Loucy (cell line): ENCODE measurements around the gene BLOC1S3.

Source experiments
- H2AFZ ChIP-seq: fragments of 200-600 bp; sonication (generic); 2 replicates; pipeline ENCODE4 v1.6.0; 2016; ENCODE audit warnings: antibody characterized with exemption, mild to moderate bottlenecking, low read length, moderate library complexity
- H3F3A ChIP-seq: fragments of 200-600 bp; 2 replicates; pipeline ENCODE4 v1.6.0; 2016; ENCODE audit warnings: antibody characterized with exemption, low read depth, mild to moderate bottlenecking
- H3K27me3 ChIP-seq: fragments of 200-600 bp; sonication (generic); 2 replicates; pipeline ENCODE4 v1.6.1; 2014; ENCODE audit warnings: low read length, mild to moderate bottlenecking; ENCODE audit not compliant: insufficient read depth, poor library complexity, severe bottlenecking
- H3K36me3 ChIP-seq: fragments of 200-600 bp; sonication (generic); 2 replicates; pipeline ENCODE4 v1.6.1; 2016; ENCODE audit warnings: low read length; ENCODE audit not compliant: insufficient read depth
- H3K4me1 ChIP-seq: fragments of 200-600 bp; sonication (generic); 2 replicates; pipeline ENCODE4 v1.5.1; 2014; ENCODE audit warnings: low read length, mild to moderate bottlenecking; ENCODE audit not compliant: insufficient read depth, poor library complexity, severe bottlenecking
- H3K4me2 ChIP-seq: fragments of 200-600 bp; sonication (generic); 2 replicates; pipeline ENCODE4 v1.6.0; 2014; ENCODE audit warnings: antibody characterized with exemption, low read length, low read depth, mild to moderate bottlenecking; ENCODE audit not compliant: poor library complexity, severe bottlenecking
- H3K4me3 ChIP-seq: fragments of 200-600 bp; sonication (generic); 2 replicates; pipeline ENCODE4 v1.5.1; 2014; ENCODE audit warnings: low read length, mild to moderate bottlenecking, mixed read lengths; ENCODE audit not compliant: poor library complexity, severe bottlenecking
- H3K79me2 ChIP-seq: fragments of 200-600 bp; sonication (generic); 2 replicates; pipeline ENCODE4 v1.6.1; 2014; ENCODE audit warnings: low read length; ENCODE audit not compliant: insufficient read depth
- H3K9ac ChIP-seq: fragments of 200-600 bp; sonication (generic); 2 replicates; pipeline ENCODE4 v1.6.0; 2014; ENCODE audit warnings: mild to moderate bottlenecking, low read depth, low read length, moderate library complexity; ENCODE audit not compliant: poor library complexity, severe bottlenecking
- H3K9me2 ChIP-seq: fragments of 200-600 bp; sonication (generic); replicated peaks from 2 replicates; pipeline ENCODE4 v1.6.1; 2016; ENCODE audit warnings: low read depth, low read length, mixed read lengths
- H3K9me3 ChIP-seq: fragments of 200-600 bp; sonication (generic); 2 replicates; pipeline ENCODE4 v1.6.1; 2014; ENCODE audit warnings: mild to moderate bottlenecking, antibody characterized with exemption, low read length, low read depth; ENCODE audit not compliant: insufficient read depth
- H4K20me1 ChIP-seq: fragments of 200-600 bp; sonication (generic); 2 replicates; pipeline ENCODE4 v1.6.0; 2014; ENCODE audit warnings: antibody characterized with exemption, low read length, mild to moderate bottlenecking; ENCODE audit not compliant: insufficient read depth, poor library complexity, severe bottlenecking
- CTCF ChIP-seq: fragments of 200-600 bp; sonication (generic); conservative IDR thresholded peaks from 2 replicates; pipeline ENCODE4 v1.5.1; 2014; ENCODE audit warnings: mild to moderate bottlenecking, antibody characterized with exemption, low read length
- EZH2phosphoT487 ChIP-seq: fragments of 200-600 bp; IDR thresholded peaks from 2 replicates; pipeline ENCODE4 v1.6.1; 2018; ENCODE audit warnings: antibody characterized with exemption, mild to moderate bottlenecking, moderate library complexity, borderline replicate concordance

BLOC1S3 gene

GRCh38 chr19:45186509-45187334, 8.1 kb downstream of the BLOC1S3 start:
- Histone ChIP-seq H3K9ac (no peak overlapping the region), H3K9me2 (no peaks in the 10 kb centered on the region), H3K27me3 (no peaks in the 10 kb centered on the region), H3F3A (no peaks in the 10 kb centered on the region), H4K20me1 (no peaks in the 10 kb centered on the region), H3K36me3 (no peaks in the 10 kb centered on the region), H3K4me3 (no peak overlapping the region), H3K4me2 (peak overlapping the region; percentile 55), H3K79me2 (no peaks in the 10 kb centered on the region), H3K4me1 (no peaks in the 10 kb centered on the region), H2AFZ (peak overlapping the region; percentile 82), H3K9me3 (no peaks in the 10 kb centered on the region)
- TF ChIP-seq CTCF: no peak
- no peak for TF ChIP-seq EZH2phosphoT487

GRCh38 chr19:45187421-45188100, 9.0 kb downstream of the BLOC1S3 start:
- no peaks in the 10 kb centered on the region for H3K4me1 ChIP-seq
- no peaks in the 10 kb centered on the region for H3K79me2 ChIP-seq
- no peaks in the 10 kb centered on the region for H3K27me3 ChIP-seq
- TF ChIP-seq CTCF (peak; percentile 69), EZH2phosphoT487 (no peak)
- no peaks in the 10 kb centered on the region for H3K9me2 ChIP-seq
- H2AFZ ChIP-seq: peak overlapping the region; percentile 82
- no peaks in the 10 kb centered on the region for H3F3A ChIP-seq
- peak overlapping the region; percentile 55 for H3K4me2 ChIP-seq
- no peak overlapping the region for H3K4me3 ChIP-seq
- no peak overlapping the region for H3K9ac ChIP-seq
- H3K9me3 ChIP-seq: no peaks in the 10 kb centered on the region
- no peaks in the 10 kb centered on the region for H4K20me1 ChIP-seq
- H3K36me3 ChIP-seq: no peaks in the 10 kb centered on the region

GRCh38 chr19:45189971-45190370, 11.4 kb downstream of the BLOC1S3 start:
- Histone ChIP-seq H3K27me3 (no peaks in the 10 kb centered on the region), H3K4me3 (no peak overlapping the region), H2AFZ (no peak overlapping the region), H3K79me2 (no peaks in the 10 kb centered on the region), H3K9ac (no peak overlapping the region), H3F3A (no peaks in the 10 kb centered on the region), H3K4me2 (no peak overlapping the region), H3K36me3 (no peaks in the 10 kb centered on the region), H4K20me1 (no peaks in the 10 kb centered on the region), H3K4me1 (no peaks in the 10 kb centered on the region), H3K9me2 (no peaks in the 10 kb centered on the region), H3K9me3 (no peaks in the 10 kb centered on the region)
- TF ChIP-seq EZH2phosphoT487: no peak
- no peak for TF ChIP-seq CTCF
